B cell (primary cell): ENCODE results near the gene PXN. TPM values are rescaled to one million over a fixed set of nuclear protein-coding genes. Genes with fewer than 3 reads are reported as not detected.

Experiments used
- ATAC-seq: fragments of 200-7000 bp; cut with Tn5 transposase; one replicate; pipeline ENCODE4 v1.10.0; 2021; ENCODE audit warnings: low read depth, mild to moderate bottlenecking, moderate number of reproducible peaks, moderate library complexity
- CTCF ChIA-PET: fragments of 350-600 bp; sonication (Branson Sonifier 250); formaldehyde crosslinking; loops from one replicate; lab custom pipeline; 2021; ENCODE audit warnings: antibody characterized with exemption, inconsistent platforms; lab: Charles Lee
- POLR2A ChIA-PET: fragments of 350-600 bp; sonication (Branson Sonifier 250); formaldehyde crosslinking; loops from one replicate; lab custom pipeline; 2021; ENCODE audit warnings: antibody characterized with exemption; lab: Charles Lee
- DNase-seq: peaks from one replicate; pipeline ENCODE4 v3.0.0; 2013
- H2AFZ ChIP-seq: 2 replicates; pipeline ENCODE4 v1.6.1; 2012; ENCODE audit warnings: mild to moderate bottlenecking, low read depth, low read length; ENCODE audit not compliant: insufficient read depth, poor library complexity, severe bottlenecking
- H3K27ac ChIP-seq, 2 donors: 1 replicate in 1 of 2; 2 replicates in 1 of 2; pipeline ENCODE4 v1.5.1; 2012 to 2013; ENCODE audit warnings: low read length in 2 of 2, mild to moderate bottlenecking in 2 of 2, moderate library complexity in 1 of 2
- H3K27me3 ChIP-seq, 4 experiments: fragments of 200-600 bp in 1 of 4; sonication (generic) in 1 of 4; replicated peaks in 1 of 4; 1 replicate in 2 of 4; 2 replicates in 2 of 4; pipeline versions ENCODE4 v1.6.1 to v1.7.0; 2013 to 2016; ENCODE audit warnings: low read length in 3 of 4, mild to moderate bottlenecking in 2 of 4, mixed read lengths in 1 of 4, moderate library complexity in 1 of 4; ENCODE audit not compliant: insufficient read depth in 4 of 4, control insufficient read depth in 3 of 4; ENCODE audit errors: control extremely low read depth in 1 of 4
- H3K36me3 ChIP-seq, 2 experiments: replicated peaks in 1 of 2; 1 replicate in 1 of 2; 2 replicates in 1 of 2; pipeline versions ENCODE4 v1.6.1 to v1.7.1; 2013; ENCODE audit warnings: low read length in 1 of 2; ENCODE audit not compliant: insufficient read depth in 2 of 2, control insufficient read depth in 1 of 2; ENCODE audit errors: control extremely low read depth in 1 of 2, extremely low read depth in 1 of 2
- H3K4me1 ChIP-seq, 2 donors: fragments of 200-600 bp in 1 of 2; sonication (generic) in 1 of 2; 1 replicate in 1 of 2; 2 replicates in 1 of 2; pipeline versions ENCODE4 v1.5.1 to v1.6.1; 2013 to 2017; ENCODE audit warnings: low read length in 2 of 2; ENCODE audit not compliant: control insufficient read depth in 2 of 2, insufficient read depth in 2 of 2
- H3K4me2 ChIP-seq: replicated peaks from 2 replicates; pipeline ENCODE3; 2012; ENCODE audit warnings: mild to moderate bottlenecking, low read depth, low read length; ENCODE audit not compliant: poor library complexity, severe bottlenecking
- H3K4me3 ChIP-seq, 5 experiments: fragments of 200-600 bp in 1 of 5; sonication (generic) in 1 of 5; 1 replicate in 3 of 5; 2 replicates in 2 of 5; pipeline versions ENCODE4 v1.5.1 to v1.7.0; 2011 to 2016; ENCODE audit warnings: low read length in 4 of 5, mild to moderate bottlenecking in 4 of 5, low read depth in 2 of 5, control low read depth in 1 of 5, moderate library complexity in 1 of 5; ENCODE audit not compliant: insufficient read depth in 1 of 5; ENCODE audit errors: control extremely low read depth in 1 of 5, extremely low read depth in 1 of 5
- H3K79me2 ChIP-seq: fragments of 200-600 bp; sonication (generic); one replicate; pipeline ENCODE4 v1.6.0; 2016; ENCODE audit warnings: low read length; ENCODE audit not compliant: control insufficient read depth, insufficient read depth
- H3K9ac ChIP-seq: fragments of 200-600 bp; sonication (generic); 2 replicates; pipeline ENCODE4 v1.6.1; 2017; ENCODE audit warnings: mild to moderate bottlenecking, low read length, moderate library complexity
- H3K9me3 ChIP-seq, 3 donors: one replicate each; pipeline versions ENCODE4 v1.6.1 to v1.7.1; 2013; ENCODE audit warnings: low read length in 2 of 3; ENCODE audit not compliant: control insufficient read depth in 2 of 3, insufficient read depth in 1 of 3; ENCODE audit errors: control extremely low read depth in 1 of 3
- H4K20me1 ChIP-seq: 2 replicates; pipeline ENCODE4 v1.6.0; 2012; ENCODE audit warnings: mild to moderate bottlenecking, low read length; ENCODE audit not compliant: insufficient read depth, control insufficient read depth, poor library complexity, severe bottlenecking
- H3K27ac Mint-ChIP-seq: one replicate; pipeline ENCODE4 v1.8.0; 2021; ENCODE audit warnings: mixed read lengths
- H3K27me3 Mint-ChIP-seq: one replicate; pipeline ENCODE4 v1.8.0; 2021; ENCODE audit warnings: mixed read lengths
- H3K4me1 Mint-ChIP-seq: one replicate; pipeline ENCODE4 v1.8.0; 2021; ENCODE audit warnings: mixed read lengths
- H3K4me3 Mint-ChIP-seq: one replicate; pipeline ENCODE4 v1.8.0; 2021; ENCODE audit warnings: mixed read lengths
- H3K9me3 Mint-ChIP-seq: one replicate; pipeline ENCODE4 v1.8.0; 2022; ENCODE audit warnings: mixed read lengths; ENCODE audit not compliant: insufficient read depth
- EZH2 ChIP-seq: IDR thresholded peaks from 2 replicates; pipeline ENCODE4 v1.6.1; 2012; ENCODE audit warnings: borderline replicate concordance, low read depth, mild to moderate bottlenecking, moderate library complexity, low read length; ENCODE audit not compliant: insufficient read depth, poor library complexity, severe bottlenecking
- WGBS: methylation state at CpG from one replicate; pipeline ENCODE4 v1.1.5; 2013; ENCODE audit warnings: missing lambda C conversion rate; ENCODE audit not compliant: insufficient coverage; 5-methylcytosine and 5-hydroxymethylcytosine counted together
- intact Hi-C: fragments of 100-400 bp; cut with micrococcal nuclease; formaldehyde crosslinking; loops from one replicate; pipeline ENCODE4 v1.10.0; 2022
- polyA plus RNA-seq: library from polyadenylated mRNA; depleted of rRNA; stranded (reverse); fragments of >200 nt; gene quantifications from 2 replicates; pipeline ENCODE4 v1.2.3, GENCODE V29; 2012
- total RNA-seq, 2 donors: library from RNA; stranded (reverse); fragments of 120-200 nt in 1 of 2; gene quantifications; 1 replicate in 1 of 2; 2 replicates in 1 of 2; pipeline versions ENCODE4 v1.2.3 to v1.2.4, GENCODE V29; 2013 to 2022
- TF ChIP-seq, protein P1 (sequence below): fragments of 200-600 bp; IDR thresholded peaks from one replicate; pipeline ENCODE4 v1.8.0; 2022; ENCODE audit warnings: antibody characterized with exemption, mild to moderate bottlenecking

The PXN gene
- total and polyA plus RNA-seq, 2 donors (not counting 1 experiment from before 2014, with no cell fraction given) = 2.0 to 3.1 TPM

DNA sequence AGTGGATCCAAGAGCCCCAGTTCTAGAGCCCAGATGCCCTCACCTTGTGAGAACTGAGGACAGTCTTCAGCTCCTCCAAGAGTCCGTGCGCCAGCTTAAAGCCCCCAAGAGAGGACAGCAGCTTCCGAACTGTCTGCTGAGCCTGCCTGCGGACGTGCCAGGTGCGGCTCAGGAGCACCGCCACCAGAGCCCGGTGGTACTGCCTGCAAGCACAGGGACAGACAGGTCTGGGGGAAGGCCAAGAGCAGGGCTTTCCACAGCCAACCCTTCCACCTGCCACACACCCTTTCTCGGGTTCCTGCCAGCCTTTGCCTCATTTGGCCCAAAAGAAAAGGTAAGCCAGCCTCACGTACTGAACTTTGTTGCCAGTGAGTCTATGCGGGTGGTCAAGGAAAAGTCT lies 101.2 kb downstream of the PXN start:
- Histone ChIP-seq H3K4me2 (no peak overlapping the region), H3K27ac (no peak overlapping the region), H3K9ac (no peak overlapping the region), H3K9me3 (no peaks in the 10 kb centered on the region), H3K4me3 (no peak overlapping the region), H3K36me3 (peaks cover 11 to 72% of the 10 kb centered on the region in 2 experiments), H3K79me2 (peaks cover 3% of the 10 kb centered on the region), H2AFZ (no peak overlapping the region), H4K20me1 (no peaks in the 10 kb centered on the region), H3K27me3 (no peaks in the 10 kb centered on the region), H3K4me1 (peaks cover 0 to 4% of the 10 kb centered on the region in 2 donors)
- intact Hi-C loops = no loop called here
- DNase-seq (no peak), ATAC-seq (no peak)
- POLR2A ChIA-PET = no interaction called here
- CTCF ChIA-PET = interaction anchor here (1.2 kb wide), 1 partner anchor 72 kb away, joined by 3 read pairs; no protein-coding TSS in a partner anchor
- no peak for TF ChIP-seq EZH2
- TF ChIP-seq, protein P1, sequence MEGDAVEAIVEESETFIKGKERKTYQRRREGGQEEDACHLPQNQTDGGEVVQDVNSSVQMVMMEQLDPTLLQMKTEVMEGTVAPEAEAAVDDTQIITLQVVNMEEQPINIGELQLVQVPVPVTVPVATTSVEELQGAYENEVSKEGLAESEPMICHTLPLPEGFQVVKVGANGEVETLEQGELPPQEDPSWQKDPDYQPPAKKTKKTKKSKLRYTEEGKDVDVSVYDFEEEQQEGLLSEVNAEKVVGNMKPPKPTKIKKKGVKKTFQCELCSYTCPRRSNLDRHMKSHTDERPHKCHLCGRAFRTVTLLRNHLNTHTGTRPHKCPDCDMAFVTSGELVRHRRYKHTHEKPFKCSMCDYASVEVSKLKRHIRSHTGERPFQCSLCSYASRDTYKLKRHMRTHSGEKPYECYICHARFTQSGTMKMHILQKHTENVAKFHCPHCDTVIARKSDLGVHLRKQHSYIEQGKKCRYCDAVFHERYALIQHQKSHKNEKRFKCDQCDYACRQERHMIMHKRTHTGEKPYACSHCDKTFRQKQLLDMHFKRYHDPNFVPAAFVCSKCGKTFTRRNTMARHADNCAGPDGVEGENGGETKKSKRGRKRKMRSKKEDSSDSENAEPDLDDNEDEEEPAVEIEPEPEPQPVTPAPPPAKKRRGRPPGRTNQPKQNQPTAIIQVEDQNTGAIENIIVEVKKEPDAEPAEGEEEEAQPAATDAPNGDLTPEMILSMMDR = no peak
- Mint-ChIP-seq H3K4me1 (peaks cover 2% of the 10 kb centered on the region), H3K27me3 (no peaks in the 10 kb centered on the region), H3K4me3 (no peak overlapping the region), H3K9me3 (no peaks in the 10 kb centered on the region), H3K27ac (no peak overlapping the region)
- 98% methylated on average over 8 of the region's 11 CpGs for WGBS

DNA sequence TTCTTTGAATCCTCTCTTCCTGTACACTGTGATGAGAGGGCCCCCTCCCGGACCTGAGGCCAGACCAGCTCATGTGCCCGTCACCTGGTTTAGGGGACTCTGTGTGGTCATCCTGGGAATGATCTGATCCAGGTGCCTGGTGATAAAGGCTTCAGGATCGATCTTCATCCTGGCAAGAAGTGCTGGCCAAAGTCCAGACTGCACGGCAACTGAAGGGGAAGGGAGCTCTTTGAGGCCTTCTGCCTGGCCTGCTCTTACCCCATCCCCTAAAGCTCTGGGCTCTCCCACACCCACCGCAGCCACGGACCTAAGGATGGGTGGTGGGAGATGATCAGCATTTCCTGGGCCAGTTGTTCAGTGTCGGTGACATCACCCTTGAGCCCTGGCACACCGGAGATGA lies 102.8 kb downstream of the PXN start:
- ChIA-PET POLR2A (no interaction called here), CTCF (no interaction called here)
- Histone ChIP-seq H3K4me1 (peaks cover 0 to 4% of the 10 kb centered on the region in 2 donors), H3K79me2 (peaks cover 3% of the 10 kb centered on the region), H3K27me3 (no peaks in the 10 kb centered on the region), H2AFZ (no peak overlapping the region), H3K27ac (no peak overlapping the region), H4K20me1 (no peaks in the 10 kb centered on the region), H3K4me2 (no peak overlapping the region), H3K9me3 (no peaks in the 10 kb centered on the region), H3K36me3 (peaks cover 7 to 72% of the 10 kb centered on the region in 2 experiments), H3K4me3 (no peak overlapping the region), H3K9ac (no peak overlapping the region)
- TF ChIP-seq, protein P1 = no peak
- TF ChIP-seq EZH2 = no peak
- ATAC-seq = no peak
- H3K27ac Mint-ChIP-seq = no peak overlapping the region
- peaks cover 2% of the 10 kb centered on the region for H3K4me1 Mint-ChIP-seq
- no peak for DNase-seq
- H3K27me3 Mint-ChIP-seq = no peaks in the 10 kb centered on the region
- no peak overlapping the region for H3K4me3 Mint-ChIP-seq
- 96% methylated on average over 6 of the region's 8 CpGs for WGBS
- intact Hi-C loops = no loop called here
- no peaks in the 10 kb centered on the region for H3K9me3 Mint-ChIP-seq
